AG09309 (cell line): ENCODE data around the gene MPL.

ENCODE experiments used
- DNase-seq: peaks from one replicate; pipeline ENCODE4 v3.0.0-alpha.2; 2010; ENCODE audit warnings: low read depth
- H3K4me3 ChIP-seq: 2 replicates; pipeline ENCODE4 v1.5.1; 2011; ENCODE audit warnings: mild to moderate bottlenecking, low read depth, low read length, moderate library complexity; ENCODE audit not compliant: control insufficient read depth
- TF ChIP-seq, protein P1 (sequence below): IDR thresholded peaks from 2 replicates; pipeline ENCODE4 v1.5.1; 2011; ENCODE audit warnings: mild to moderate bottlenecking, low read depth, low read length, inconsistent platforms; ENCODE audit not compliant: insufficient read depth, control insufficient read depth; ENCODE audit errors: missing control alignments

Gene MPL

DNA sequence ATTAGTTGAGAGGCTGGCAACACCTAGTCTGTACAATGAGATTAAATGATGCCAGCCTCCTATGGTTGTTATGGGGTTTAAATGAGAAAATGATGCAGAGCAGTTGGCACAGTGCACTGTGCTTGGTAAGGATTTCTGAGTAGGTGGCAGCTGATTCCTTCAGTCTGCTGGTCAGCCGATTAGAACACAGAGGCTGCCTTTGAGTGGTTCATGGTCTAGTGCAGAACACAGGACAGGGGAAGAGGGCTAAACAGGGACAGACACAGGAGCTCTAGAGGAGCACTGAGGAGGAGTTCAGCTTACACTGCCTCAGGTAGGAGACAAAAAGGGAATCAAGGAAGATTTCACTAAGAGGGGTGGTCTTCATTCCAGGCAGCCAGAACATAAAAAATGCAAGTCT lies 35.4 kb upstream of the MPL start:
- H3K4me3 ChIP-seq: no peak overlapping the region
- no peak for DNase-seq
- TF ChIP-seq, protein P1, sequence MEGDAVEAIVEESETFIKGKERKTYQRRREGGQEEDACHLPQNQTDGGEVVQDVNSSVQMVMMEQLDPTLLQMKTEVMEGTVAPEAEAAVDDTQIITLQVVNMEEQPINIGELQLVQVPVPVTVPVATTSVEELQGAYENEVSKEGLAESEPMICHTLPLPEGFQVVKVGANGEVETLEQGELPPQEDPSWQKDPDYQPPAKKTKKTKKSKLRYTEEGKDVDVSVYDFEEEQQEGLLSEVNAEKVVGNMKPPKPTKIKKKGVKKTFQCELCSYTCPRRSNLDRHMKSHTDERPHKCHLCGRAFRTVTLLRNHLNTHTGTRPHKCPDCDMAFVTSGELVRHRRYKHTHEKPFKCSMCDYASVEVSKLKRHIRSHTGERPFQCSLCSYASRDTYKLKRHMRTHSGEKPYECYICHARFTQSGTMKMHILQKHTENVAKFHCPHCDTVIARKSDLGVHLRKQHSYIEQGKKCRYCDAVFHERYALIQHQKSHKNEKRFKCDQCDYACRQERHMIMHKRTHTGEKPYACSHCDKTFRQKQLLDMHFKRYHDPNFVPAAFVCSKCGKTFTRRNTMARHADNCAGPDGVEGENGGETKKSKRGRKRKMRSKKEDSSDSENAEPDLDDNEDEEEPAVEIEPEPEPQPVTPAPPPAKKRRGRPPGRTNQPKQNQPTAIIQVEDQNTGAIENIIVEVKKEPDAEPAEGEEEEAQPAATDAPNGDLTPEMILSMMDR: no peak

DNA sequence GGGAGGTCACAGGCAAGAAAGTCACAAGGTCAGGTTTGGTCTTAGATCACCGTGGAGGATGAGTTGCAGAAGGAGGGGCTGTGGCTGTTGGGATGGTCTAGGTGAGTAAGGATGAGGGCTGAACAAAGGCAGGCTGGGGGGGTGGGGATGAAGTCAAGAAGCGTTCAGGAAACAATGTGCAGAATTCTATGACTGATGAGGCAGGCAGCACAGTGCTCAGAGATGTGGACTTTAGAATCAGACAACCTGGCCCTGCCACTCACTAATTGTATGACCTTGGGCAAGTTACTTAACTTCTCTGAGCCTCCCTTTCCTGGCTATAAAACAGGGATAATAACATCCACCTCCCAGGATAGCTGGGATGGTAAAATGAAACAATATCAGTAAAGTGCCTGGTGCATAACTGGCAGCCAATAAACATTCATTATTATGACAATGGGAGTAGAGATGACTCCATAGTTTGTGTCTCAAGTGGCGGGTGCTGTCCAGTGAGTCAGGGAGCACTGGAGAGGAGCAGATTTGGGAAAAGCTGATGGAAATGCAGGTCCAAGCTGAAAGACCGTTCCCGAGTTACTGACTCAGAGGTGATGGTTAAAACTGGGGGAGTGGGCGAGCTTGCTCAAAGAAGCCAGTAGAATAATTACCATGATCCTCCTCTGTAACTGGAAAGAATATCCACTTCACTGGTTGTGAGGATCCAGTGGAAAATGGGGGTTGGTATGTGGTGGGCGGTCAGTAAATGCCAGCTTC lies 34.7 kb upstream of the MPL start:
- H3K4me3 ChIP-seq: no peak overlapping the region
- no peak for DNase-seq
- TF ChIP-seq, protein P1: no peak

DNA sequence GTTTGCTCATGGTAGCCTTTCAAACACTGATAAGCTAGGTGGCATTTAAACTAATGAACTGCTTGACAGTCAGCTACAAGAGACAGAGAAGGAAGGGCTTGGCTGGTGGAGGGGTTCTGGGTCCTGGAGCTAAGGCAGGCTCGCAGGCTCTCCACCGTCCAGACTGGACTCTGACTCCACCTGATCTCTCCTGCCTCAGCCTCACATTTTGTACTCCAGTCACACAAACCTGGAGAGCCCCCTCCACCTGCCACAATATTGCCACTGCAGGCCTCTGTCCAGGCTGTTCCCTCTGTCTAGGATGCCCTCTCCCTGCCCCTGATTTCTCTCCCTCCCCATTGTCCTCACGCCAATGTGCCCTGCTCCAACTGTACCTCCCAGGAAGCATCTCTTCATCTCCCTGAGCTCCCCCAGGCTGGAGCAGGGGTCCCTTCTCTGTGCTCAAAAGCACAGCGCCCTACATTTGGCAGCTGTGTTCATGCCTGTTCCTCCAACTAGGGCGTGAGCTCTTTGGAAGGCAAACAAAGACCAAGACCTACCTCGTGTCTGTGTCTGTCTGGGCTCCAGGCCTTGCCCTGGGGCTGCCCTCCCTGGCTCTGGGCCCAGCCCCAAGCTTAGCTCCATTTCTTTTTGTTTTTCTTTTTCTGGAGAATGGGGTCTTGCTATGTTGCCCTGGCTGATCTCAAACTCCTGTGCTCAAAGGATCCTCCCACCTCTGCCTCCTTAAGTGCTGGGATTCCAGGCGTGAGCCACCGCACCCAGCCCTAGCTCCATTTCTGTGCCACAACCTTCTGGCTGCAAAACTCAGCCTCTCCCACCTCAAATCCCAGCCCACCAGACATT lies 33.9 kb upstream of the MPL start:
- TF ChIP-seq, protein P1: no peak
- DNase-seq: no peak
- no peak overlapping the region for H3K4me3 ChIP-seq

DNA sequence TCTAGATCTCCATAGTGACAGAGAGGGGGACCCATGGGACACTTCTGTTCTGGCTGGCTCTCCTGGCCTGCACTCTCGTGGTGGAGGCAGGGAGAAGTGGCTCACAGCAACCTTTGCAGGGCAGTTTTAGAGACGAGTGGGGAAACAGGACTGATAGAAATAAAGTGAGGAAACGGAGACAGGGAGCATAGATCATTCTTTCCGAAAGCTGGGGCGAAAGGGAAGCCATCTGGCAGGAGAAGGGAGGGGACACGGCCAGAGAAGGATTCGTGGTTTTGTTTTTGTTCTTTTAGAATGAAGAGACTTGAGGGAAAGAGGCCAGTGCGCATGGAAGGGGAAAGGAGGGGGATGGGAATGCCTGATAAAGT lies 33.3 kb upstream of the MPL start:
- DNase-seq: no peak
- no peak overlapping the region for H3K4me3 ChIP-seq
- TF ChIP-seq, protein P1: no peak

DNA sequence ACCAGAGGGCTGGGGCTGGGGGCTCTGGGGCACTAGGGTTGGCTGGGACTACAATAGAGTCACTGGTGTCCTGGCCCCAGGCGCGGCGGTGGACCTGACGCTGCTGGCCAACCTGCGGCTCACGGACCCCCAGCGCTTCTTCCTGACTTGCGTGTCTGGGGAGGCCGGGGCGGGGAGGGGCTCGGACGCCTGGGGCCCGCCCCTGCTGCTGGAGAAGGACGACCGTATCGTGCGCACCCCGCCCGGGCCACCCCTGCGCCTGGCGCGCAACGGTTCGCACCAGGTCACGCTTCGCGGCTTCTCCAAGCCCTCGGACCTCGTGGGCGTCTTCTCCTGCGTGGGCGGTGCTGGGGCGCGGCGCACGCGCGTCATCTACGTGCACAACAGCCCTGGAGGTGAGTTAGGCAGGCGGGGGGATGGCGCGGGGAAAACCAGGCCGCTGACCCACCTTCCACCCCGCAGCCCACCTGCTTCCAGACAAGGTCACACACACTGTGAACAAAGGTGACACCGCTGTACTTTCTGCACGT lies 32.8 kb upstream of the MPL start:
- no peak for DNase-seq
- H3K4me3 ChIP-seq: no peak overlapping the region
- TF ChIP-seq, protein P1: no peak

- no peak for DNase-seq
- TF ChIP-seq, protein P1: no peak
Observed at GRCh38 chr1:43305461-43305860, 32.2 kb upstream of the MPL start.

More at GRCh38 chr1:43305461-43305860, 32.2 kb upstream of the MPL start:
- no peak overlapping the region for H3K4me3 ChIP-seq
